Keratinocyte (primary cell): ENCODE data around the gene DUSP14.

Source experiments
- EZH2 ChIP-seq: IDR thresholded peaks from one replicate; pipeline ENCODE4 v1.6.1; 2012; ENCODE audit warnings: inconsistent platforms, mild to moderate bottlenecking, low read length, moderate library complexity
- TF ChIP-seq, protein P1 (sequence below), 3 experiments: IDR thresholded peaks in 1 of 3; conservative IDR thresholded peaks in 1 of 3; optimal IDR thresholded peaks in 1 of 3; 2 replicates in 2 of 3; 3 replicates in 1 of 3; pipeline versions ENCODE3 to v1.5.1; 2011; ENCODE audit warnings: low read length in 3 of 3, mild to moderate bottlenecking in 3 of 3, moderate library complexity in 2 of 3, control low read depth in 1 of 3, inconsistent platforms in 1 of 3; ENCODE audit not compliant: insufficient read depth in 2 of 3; ENCODE audit errors: extremely low read depth in 1 of 3

DNA sequence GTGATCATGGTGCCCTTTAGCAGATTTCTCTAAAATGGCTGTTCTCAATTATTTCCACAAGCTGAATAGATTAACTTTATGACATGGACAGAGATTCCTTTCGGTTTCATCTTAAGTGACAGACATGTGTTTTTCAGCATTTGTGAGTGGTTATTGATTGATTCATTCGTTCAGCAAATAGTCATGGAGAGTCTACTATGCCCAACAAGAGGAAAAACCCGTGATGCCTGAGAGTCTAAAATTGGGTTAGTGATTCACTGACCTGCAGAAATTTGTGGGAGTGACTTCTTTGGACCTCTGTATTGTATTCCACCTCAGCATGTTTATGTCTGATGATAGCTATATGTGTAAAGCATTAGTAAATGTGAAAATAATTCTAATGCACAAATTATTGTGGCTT is 28.0 kb upstream of the DUSP14 start:
- TF ChIP-seq, protein P1, sequence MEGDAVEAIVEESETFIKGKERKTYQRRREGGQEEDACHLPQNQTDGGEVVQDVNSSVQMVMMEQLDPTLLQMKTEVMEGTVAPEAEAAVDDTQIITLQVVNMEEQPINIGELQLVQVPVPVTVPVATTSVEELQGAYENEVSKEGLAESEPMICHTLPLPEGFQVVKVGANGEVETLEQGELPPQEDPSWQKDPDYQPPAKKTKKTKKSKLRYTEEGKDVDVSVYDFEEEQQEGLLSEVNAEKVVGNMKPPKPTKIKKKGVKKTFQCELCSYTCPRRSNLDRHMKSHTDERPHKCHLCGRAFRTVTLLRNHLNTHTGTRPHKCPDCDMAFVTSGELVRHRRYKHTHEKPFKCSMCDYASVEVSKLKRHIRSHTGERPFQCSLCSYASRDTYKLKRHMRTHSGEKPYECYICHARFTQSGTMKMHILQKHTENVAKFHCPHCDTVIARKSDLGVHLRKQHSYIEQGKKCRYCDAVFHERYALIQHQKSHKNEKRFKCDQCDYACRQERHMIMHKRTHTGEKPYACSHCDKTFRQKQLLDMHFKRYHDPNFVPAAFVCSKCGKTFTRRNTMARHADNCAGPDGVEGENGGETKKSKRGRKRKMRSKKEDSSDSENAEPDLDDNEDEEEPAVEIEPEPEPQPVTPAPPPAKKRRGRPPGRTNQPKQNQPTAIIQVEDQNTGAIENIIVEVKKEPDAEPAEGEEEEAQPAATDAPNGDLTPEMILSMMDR (optimal IDR thresholded peaks at IDR 0.05 in 1 of 3, IDR thresholded peaks at IDR 0.05 in 1 of 3, conservative IDR thresholded peaks at IDR 0.05 in 1 of 3; ENCODE audit: extremely low read depth in 1 of 3, insufficient read depth in 2 of 3, low read length in 3 of 3), result no peak
- no peak for TF ChIP-seq EZH2
